CD1c-positive myeloid dendritic cell (primary cell): ENCODE measurements around the gene TAS2R39.
"Not testable (repeated sequence)": the region's sequence is repeated elsewhere in the genome, so short reads cannot be mapped to it uniquely, and the experiment has no call there.

Experiments used
- DNase-seq: peaks from one replicate; pipeline ENCODE4 v3.0.0-alpha.2; 2016; ENCODE audit errors: extremely low spot score

TAS2R39 gene

DNA sequence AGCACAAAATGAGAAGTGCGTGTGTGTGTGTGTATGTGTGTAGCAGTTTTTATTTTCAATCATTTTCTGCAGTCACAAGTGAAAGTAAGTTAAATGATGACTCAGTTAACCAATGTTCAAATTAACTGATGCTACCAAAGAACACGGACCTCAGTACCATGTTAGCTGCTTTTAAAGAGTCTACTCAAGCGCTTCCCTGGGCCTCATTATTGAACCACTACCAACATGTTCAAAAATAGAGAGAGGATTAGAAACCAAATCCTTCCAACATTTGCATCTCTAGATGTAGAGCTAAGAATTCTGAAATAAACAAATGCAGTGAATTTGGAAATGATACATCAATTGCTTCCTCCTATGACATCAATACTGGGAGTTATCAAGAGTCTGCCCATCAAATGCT, at the start of gene TAS2R39:
Gene TAS2R39, plus strand, starts transcription at position 396 of the 400 bp plus-strand sequence. Its CDS starts 0 bp downstream, at position 396.
- no peak for DNase-seq

DNA sequence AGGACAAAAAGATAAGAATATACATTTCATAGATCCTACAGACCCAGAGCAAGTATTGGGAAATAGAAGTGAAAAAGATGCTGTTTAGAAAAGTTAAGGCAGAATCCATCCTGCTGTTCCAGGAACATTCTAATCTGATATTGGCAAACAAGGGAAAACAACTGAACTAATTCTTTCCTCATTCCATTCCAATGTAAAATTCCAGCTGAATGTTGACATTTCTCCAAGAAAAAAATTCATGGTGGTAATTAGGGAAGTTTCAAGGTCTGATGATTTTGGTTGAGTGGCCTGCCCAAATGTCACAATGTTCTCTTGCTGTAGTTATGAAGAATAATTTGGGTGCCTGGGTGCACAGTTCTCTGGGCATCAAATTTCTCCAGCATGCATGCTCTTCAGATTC, 36.1 kb upstream of the TAS2R39 start:
- DNase-seq, result no peak

DNA sequence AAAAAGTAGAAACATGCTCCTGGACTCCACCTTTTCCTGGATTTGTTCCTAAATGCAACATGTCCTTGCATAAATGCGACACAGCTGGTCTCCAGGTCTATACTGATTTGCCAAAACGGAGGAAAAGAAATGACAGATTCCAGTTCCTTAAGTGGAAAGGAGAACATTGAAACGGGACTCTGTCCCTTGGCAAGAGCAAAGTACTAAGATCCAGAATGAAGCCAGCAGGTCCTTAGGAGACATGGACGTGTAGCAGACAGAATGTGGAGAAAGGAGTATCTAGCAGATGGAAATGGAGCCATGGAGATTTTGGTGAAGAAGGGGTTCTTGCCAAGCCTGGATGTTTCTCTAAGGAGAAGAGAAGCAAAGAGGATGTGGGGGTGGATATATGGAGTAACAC, 35.2 kb upstream of the TAS2R39 start:
- no peak for DNase-seq

DNA sequence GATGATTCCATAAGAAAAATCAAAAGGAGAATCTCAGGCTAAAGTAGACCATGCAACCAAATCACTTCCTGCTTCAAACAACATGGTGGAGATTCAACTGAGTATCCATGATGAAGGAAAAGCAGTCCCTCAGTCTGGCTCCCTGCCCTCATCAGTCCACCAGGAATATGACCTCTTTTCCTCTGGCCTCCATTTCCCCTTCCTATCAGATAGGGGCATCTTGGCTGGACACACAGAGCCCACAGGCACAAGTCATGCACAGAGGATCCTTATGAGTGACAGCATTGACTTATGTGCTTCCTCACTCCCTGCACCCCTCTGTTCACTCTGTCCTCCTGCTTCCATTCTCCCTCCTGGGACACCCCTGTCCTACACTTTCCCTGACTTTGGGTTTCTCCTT, 34.6 kb upstream of the TAS2R39 start:
- no peak for DNase-seq

DNA sequence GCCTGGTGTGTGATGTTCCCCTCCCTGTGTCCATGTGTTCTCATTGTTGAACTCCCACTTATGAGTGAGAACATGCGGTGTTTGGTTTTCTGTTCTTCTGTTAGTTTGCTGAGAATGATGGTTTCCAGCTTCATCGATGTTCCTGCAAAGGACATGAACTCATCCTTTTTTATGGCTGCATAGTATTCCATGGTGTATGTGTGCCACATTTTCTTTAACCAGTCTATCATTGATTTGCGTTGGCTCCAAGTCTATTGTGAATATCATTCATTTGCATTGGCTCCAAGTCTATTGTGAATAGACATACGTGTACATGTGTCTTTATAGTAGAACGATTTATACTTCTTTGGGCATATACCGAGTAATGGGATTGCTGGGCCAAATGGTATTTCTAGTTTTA, 32.5 kb upstream of the TAS2R39 start:
- DNase-seq, result not testable (repeated sequence)

DNA sequence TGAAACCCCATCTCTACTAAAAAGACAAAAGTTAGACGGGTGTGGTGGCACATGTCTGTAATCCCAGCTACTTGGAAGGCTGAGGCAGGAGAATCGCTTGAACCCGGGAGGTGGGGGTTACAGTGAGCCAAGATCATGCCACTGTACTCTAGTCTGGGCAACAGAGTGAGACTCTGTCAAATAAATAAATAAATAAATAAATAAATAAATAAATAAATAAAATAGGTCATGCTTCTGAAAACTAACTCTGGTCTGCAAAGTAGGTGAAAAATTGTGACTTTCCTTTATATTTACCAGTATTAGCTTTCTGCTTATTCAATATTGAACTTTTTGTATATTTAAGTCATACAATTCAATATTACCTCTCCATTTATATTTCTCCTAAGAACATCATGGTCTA, 24.6 kb upstream of the TAS2R39 start:
- DNase-seq, result not testable (repeated sequence)

DNA sequence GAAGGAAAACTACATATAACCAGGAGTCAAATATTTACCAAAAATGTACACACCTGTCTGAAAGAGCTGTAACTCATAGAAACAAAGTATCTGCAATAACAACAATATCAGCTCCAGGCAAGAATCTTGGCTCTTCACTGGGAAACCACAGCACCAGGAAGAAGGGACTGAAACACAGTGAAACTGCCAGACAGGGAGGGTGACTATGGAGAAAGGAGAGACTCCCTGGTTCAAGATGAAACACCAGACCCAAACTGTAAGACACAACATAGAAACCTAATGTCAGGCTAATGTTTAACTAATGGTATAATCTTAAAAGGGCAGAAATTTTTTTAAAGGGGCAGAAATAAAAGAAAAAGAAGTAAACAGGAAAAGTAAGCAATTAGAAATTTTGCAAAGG, 11.5 kb upstream of the TAS2R39 start:
- no peak for DNase-seq

DNA sequence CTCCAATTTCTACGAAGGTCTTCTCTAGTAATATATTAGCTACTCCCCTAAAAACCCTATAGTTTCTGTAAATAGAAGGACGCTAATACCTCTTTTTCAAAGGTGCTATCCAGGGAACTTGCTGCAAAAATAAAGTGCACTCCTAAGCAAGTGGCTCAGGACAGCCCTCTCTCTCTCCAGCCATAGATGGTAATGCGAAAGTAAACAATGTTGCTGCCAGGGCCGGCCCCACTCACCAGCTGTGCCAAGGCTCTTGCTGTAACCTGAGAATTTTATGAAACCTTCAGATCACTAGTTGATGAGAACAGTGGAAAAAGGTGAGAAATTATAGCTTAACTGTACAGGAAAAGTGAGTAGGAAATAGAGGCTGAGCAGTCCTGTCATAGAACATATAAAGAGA, 10.9 kb upstream of the TAS2R39 start:
- no peak for DNase-seq

DNA sequence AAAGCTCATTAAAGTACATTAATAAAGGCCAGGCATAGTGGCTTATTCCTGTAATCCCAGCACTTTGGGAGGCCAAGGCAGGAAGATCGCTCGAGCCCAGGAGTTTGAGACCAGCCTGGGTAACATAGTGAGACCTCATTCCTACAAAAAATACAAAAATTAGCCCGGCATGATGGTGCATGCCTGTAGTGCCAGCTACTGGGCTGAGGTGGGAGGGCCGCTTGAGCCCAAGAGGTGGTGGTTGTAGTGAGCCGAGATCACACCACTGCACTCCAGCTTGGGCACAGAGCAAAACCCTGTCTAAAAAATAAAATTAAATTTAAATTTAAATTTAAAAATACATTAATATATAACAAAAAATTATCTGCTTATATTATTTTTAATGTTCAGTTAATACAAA, 7.1 kb upstream of the TAS2R39 start:
- DNase-seq, result no peak

DNA sequence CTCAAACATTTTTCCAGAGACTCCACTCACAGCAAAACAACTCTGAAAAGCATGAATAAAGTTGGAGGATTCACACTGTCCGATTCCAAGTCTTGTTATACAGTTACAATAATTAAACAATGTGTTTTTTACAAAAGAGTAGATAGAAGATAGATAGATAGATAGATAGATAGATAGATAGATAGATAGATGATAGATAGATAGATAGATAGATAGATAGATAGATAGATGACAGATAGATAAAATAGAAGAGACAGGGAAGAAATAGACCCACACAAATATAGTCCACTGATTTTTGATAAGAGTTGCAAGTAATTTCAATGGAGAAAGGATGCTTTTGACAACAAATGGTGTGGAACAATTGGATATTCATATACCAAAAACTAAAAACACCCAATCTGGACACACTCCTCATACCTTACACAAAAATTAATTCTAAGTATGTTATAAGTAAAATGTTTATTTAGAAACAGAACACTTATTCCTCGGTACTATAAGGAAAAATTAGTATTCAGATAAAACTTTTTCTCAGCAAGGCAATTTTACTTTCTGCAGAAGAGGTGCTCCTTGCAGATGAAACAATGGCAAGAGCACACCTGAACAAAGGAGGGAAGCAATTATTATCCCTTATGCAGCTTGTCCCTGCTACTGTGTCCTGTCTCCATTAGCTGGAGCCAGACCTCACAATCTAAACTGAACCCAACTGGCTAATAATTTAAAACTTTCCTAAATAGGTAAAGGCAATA, 5.7 kb upstream of the TAS2R39 start:
- DNase-seq, result no peak

DNA sequence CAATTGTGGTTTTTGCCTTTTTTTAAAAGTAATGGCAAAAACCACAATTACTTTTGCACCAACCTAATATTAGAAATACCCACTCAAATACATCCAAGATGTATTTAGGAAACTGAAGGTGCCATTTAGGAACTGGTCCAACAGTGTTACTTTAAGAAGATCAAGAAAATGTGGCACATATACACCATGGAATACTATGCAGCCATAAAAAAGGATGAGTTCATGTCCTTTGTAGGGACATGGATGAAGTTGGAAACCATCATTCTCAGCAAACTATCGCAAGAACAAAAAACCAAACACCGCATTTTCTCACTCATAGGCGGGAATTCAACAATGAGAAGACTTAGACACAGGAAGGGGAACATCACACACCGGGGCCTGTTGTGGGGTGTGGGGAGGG, 2.4 kb upstream of the TAS2R39 start:
- not testable (repeated sequence) for DNase-seq

DNA sequence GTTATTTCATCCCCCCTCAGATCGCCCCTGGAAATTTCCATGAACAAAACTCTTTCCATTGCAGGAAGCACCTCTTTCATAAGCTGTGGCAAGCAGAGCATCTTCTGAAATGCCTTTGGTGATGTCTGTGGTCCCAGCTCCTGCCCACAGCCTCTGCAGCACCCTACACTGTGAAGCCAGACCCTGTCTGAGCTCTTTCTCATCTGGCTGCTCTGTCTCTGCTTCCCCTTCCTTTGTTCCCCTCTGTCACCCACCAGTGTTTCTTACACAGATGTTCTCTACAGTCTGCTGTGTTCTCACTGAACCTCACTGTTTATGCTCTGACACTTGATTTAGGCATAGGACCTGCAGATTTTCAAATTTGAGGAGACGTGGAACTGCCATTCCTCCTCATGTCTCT, 1.9 kb upstream of the TAS2R39 start:
- no peak for DNase-seq

DNA sequence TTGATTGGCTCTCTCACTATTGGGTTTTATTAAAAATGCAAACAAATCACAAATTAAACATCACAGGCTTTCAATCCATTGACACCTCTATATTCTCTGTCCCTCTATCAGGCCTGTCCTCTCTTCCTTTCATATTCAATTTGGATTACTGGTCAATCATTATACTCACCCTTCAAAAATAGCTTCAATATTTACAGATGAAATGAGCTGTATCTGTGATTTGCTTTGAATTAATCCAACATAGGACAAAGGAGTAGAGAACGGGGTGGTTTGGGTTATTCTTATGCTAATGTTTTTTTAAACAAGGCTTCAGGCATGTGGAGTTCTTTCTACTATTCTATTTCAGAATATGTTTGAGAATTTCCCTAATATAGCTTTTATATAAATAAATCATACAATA, 2.3 kb downstream of the TAS2R39 start:
- no peak for DNase-seq

DNA sequence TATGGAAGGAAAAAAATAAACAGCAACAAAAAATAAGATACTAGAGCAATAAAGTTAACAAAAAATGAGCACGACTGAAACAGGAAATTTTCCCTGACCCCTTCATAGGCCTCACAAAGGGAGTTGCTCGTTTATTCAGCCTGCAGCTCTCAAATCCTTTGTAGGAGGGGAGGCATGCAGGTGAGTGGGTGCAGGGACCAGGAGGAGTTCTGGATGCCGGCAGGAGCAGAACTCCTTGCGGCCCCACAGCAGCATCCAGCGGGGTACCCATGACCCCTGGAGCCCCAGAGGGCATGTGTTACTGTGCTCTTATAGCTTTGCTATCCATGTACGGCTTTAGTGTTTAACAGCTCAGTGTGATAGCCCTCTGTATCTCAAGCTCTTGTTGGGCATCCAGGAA, 5.8 kb downstream of the TAS2R39 start:
- no peak for DNase-seq

DNA sequence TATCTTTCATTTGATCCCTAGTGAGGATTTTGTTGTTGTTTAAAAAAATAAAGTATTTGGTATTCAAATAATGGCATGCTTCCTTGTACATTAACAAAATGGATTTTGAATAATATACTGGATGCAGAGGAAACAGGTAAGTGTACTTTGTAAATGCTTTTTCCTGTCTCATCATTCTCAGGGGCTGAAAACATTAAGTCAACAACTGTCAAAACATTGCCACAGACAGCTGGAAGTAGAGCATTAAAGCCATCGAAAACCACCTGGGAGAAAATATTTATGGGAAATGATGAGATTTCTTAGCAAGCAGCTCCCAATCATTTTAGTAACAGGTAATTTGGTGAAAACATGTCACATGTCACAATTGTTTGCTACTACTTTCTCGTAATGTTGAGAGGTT, 10.7 kb downstream of the TAS2R39 start:
- DNase-seq, result no peak

DNA sequence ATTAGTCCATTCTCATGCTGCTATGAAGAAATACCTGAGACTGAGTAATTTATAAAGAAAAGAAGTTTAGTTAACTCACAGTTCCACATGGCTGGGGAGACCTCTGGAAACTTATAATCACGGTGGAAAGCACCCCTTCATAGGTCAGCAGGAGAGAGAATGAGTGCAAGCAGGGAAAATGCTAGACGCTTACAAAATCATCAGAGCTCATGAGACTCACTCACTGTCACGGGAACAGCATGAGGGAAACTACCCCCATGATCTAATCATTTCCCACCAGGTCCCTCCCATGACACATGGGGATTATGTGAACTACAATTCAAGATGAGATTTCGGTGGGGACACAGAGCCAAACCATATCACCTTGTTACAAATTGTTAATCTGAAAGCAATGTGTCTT, 15.8 kb downstream of the TAS2R39 start:
- no peak for DNase-seq

DNA sequence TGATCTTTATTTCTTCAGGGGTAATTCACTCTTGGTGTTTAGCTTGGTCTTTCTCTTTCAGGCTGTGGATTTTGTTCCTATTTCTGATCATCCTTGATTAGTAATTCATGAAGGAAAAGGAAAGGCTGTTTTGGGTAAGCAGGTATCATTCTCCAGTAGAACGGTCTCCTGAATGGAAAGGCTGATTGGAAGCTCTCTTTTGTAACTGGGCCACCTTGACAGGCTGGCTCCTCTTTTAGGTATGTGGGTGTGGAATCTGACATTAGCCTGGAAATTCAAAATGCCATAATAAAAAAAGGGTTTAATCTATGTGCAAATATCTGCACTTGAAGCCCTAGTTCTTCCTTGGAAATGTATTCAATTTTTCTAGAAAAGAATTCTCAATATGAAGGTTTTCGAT, 18.9 kb downstream of the TAS2R39 start:
- no peak for DNase-seq

DNA sequence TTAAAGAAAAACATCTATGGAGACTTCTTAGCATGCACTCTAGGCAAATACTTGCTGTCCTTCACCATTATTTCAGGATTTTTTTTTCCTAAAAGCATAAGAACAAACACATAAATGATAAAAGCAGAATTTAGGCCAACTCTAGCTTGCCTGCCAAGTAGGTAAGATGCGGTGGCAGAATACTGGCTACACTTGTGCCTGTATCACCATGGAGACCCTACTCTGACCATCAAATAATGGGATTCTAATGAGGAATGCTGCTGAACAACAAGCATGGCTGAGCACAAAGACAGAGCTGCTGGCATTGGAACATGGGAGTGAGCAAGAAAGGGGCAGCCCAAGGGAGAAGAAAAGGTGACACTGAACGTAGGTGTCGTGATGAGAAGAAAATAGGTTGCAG, 20.2 kb downstream of the TAS2R39 start:
- no peak for DNase-seq

DNA sequence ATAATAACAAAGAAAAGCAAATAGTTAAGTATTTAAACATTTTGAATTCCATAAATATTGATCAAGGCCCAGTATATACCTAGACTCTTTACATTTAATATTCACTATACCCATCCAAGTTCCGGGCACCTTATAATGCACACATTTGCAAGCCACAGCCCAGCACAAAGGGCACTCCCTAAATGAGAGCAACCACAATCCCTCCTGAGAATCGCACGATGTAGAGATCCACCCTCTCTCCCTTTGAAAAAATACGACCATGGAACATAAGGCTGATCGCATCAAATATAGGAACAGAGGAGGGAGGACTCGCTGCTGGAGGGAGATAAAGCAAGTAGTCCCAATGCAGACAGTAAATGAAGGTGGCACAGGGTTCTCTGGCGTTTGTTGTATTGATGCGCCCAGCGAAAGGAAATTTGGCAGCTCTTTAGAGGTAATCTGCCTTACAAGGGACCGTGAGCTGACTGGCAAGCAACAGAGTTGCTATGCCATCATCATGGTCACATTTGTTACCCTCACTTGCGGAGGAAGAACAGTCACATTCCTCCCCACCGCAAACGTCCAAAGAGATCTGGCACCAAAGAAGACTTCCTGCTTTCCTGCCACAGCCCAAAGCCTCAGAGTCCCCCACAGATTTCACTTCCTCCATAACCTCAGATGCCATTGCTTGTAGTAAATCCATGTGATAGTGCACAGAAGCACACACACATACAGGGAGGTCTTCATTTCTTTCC, 22.5 kb downstream of the TAS2R39 start:
- peak; percentile 91 for DNase-seq

DNA sequence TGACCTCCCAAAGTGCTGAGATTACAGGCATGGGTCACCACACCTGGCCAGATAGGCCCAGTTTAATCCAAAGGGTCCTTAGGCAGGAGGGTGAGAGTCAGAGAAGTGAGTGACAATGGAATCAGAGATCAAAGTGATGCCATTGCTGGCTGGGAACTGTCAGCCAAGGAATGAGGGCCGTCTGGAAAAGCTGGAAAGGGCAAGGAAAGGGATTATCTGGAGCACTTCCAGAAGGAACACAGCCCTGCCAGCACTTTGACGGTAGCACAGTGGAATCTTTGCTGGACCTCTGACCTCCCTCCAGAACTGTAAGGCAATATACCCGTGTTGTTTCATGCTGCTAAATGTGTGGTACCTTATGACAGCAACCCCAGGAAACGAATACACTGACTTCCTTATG, 27.3 kb downstream of the TAS2R39 start:
- no peak for DNase-seq

DNA sequence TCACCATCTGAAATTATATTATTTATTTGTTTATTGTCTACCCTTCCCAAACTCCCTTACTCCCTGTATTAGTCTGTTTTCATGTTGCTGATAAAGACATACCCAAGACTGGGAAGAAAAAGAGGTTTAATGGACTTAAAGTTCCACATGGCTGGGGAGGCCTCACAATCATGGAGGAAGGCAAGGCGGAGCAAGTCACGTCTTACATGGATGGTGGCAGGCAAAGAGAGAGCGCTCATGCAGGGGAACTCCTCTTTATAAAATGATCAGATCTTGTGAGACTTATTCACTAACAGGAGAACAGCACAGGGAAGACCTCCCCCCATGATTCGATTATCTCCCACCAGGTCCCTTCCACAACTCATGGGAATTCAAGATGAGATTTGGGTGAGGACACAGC, 30.3 kb downstream of the TAS2R39 start:
- DNase-seq, result not testable (repeated sequence)

DNA sequence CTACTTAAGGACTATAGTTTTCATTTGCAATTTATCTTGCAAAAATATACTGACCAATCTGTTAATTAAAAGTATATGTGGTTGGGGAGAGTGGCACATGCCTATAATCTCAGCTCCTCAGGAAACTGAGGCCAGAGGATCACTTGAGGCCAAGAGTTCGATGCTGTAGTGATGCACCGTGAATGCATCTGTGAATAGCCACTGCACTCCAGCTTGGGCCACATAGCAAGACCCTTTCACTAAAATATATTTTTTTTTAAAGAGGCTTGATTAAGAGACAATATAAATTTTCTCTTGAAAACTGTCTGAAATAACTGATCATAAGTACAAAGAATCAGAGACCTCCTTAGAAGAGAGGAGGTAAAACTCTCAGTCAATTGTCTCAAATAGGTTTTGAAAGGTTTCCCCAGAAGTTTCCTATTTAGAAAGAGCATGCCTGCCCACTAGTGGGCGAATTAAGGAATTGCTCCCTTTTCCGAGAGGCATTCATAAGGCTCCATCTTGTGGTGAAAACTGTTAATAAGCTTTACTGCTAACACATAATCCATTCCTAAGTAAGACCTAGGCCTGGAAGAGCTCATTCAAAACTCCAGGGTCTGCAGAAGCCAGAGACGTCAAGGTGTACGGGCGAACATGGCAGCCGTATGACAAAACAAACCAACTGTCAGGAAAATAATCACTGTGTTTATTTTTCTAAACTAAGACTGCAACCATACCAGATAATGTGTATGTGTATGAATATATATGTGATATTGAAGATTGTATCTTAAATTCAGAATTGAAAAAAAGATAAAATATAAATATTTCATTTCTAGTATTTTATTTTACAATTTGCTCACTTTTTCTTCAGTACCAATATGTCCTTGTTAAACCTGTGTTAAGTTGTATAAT, 31.8 kb downstream of the TAS2R39 start:
- DNase-seq, result peak; percentile 95
